D721Med (cell line): ENCODE results near the gene STAT5B.
"Not testable (repeated sequence)": the region's sequence is repeated elsewhere in the genome, so short reads cannot be mapped to it uniquely, and the experiment has no call there.

Source experiments
- DNase-seq: peaks from one replicate; pipeline ENCODE4 v3.0.0; 2011; ENCODE audit warnings: low spot score; ENCODE audit not compliant: insufficient read length
- FAIRE-seq: peaks from 2 replicates; lab custom pipeline; 2011; peaks lifted over from hg19 to GRCh38; lab: Jason Lieb, UNC
- TF ChIP-seq, protein P1 (sequence below): IDR thresholded peaks from 2 replicates; pipeline ENCODE4 v1.5.1; 2012; ENCODE audit warnings: mild to moderate bottlenecking, control low read depth; ENCODE audit not compliant: insufficient read depth; ENCODE audit errors: missing control alignments

Gene STAT5B

DNA sequence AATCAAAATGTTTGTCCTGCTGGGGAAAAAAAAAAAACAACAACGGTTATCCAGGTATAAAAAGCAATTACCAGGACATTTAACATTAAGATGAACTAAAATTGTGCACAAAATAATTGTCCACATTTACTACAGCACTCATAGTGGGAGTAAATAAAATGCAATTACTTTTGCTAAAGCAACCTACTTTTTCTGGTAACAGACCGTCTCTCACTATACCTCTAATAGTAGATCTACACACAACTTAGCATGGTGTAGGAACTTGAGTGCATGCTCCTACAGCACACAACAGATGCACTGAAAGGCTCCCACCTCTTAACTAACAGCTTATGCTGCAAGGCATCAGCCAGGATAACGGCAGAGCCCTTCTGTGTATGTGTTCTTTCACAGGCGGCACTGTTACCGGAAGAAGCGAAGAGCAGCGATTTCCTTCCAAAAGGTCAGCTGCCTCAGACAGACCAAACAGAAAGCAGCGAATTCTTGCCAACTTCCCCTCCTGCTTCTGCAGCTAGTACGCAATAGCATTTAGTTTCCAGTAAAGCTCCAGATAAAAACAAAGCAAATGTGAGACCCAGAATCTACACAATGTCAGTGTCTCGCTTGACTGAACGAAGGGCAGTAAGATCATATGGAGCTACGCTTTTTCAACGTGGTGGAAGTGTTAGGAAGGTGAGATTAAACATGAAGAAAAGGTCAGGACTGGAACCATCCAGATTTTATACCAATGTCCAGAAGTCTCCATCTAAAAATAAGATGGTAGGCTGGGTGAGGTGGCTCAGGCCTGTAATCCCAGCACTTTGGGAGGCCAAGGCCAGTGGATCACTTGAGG is 27.6 kb downstream of the STAT5B start:
- peak; percentile 33 for DNase-seq
- peak; percentile 84 for FAIRE-seq
- TF ChIP-seq, protein P1, sequence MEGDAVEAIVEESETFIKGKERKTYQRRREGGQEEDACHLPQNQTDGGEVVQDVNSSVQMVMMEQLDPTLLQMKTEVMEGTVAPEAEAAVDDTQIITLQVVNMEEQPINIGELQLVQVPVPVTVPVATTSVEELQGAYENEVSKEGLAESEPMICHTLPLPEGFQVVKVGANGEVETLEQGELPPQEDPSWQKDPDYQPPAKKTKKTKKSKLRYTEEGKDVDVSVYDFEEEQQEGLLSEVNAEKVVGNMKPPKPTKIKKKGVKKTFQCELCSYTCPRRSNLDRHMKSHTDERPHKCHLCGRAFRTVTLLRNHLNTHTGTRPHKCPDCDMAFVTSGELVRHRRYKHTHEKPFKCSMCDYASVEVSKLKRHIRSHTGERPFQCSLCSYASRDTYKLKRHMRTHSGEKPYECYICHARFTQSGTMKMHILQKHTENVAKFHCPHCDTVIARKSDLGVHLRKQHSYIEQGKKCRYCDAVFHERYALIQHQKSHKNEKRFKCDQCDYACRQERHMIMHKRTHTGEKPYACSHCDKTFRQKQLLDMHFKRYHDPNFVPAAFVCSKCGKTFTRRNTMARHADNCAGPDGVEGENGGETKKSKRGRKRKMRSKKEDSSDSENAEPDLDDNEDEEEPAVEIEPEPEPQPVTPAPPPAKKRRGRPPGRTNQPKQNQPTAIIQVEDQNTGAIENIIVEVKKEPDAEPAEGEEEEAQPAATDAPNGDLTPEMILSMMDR = no peak

DNA sequence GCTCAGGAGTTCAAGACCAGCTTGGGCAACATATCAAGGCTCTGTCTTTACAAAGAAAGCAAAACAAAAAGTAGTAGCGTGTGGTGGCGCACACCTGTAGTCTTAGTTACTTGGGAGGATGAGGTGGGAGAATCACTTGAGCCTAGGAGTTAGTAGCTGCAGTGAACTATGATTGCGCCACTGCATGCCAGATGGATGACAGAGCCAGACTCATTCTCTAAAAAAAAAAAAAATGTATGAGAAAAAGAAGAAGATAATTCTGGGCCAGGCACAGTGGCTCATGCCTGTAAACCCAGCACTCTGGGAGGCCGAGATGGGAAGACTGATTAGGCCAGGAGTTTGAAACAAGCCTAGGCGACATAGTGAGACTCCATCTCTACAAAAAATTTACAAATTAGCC is 28.5 kb downstream of the STAT5B start:
- DNase-seq (no peak), FAIRE-seq (no peak)
- TF ChIP-seq, protein P1 = no peak

DNA sequence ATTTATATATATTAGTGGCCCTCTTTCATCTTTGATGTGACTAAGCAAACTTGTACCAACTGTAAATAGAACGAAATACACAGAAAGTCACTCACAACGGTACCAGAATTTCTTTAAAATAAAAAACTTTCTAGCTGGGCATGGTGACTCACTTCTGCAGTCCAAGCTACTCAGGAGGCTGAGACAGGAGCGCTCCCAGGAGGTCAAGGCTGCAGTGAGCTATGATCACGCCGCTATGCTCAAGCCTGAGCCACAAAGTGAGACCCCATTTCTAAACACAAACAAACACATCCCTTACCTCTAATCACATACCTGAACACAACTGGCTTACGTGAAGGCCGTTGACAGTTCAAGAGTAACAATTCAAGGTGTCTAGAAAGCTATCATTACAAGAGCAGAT is 29.7 kb downstream of the STAT5B start:
- TF ChIP-seq, protein P1 = no peak
- DNase-seq (no peak), FAIRE-seq (no peak)

DNA sequence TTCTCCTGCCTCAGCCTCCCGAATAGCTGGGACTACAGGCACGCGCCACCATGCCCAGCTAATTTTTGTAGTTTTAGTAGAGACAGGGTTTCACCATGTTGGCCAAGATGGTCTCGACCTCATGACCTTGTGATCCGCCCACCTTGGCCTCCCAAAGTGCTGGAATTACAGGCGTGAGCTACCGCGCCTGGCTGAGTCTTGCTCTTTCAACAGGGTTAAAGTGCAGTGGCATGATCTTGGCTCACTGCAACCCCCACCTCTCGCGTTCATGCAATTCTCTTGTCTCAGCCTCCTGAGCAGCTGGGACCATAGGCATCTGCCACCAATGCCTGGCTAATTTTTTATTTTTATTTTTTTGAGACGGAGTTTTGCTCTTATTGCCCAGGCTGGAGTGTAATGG is 31.0 kb downstream of the STAT5B start:
- not testable (repeated sequence) for DNase-seq, FAIRE-seq

DNA sequence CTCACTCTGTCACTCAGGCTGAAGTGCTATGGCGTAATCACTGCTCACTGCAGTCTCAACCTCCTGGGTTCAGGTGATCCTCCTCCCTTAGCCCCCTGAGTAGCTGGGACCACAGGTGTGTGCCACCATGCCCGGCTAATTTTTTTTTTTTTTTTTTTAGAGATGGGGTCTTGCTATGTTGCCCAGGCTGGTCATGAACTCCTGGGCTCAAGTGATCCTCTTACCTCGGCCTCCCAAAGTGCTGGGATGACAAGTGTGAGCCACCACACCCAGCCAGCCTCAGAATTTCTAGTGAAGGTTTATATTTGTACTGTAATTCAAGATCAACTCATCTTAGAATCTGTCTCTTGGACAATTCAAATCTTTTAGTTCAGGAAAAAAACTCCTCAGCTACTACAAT is 32.1 kb downstream of the STAT5B start:
- FAIRE-seq, DNase-seq: not testable (repeated sequence)

DNA sequence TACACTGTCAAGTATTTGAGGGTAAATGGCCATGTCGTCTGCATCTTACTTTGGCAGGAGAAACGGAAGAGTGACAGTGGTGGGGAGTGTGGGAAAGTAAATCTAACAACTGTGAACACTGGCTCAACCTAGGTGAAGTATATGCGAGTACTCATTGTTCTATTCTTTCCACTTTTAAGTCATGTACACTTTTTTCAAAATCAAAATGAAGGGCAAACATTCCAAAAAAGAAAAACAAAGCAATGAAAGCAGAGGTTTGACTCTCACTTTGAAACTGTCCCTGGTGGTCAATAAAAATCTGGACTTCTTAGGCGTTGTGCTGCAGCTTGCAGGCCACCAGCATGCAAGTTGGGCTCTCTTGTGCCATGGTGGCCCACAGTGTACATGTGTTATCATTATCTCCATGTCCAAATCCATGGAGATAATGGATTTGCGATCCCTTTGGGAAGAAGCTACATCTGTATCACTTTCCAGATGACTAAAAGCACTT is 32.7 kb downstream of the STAT5B start:
- no peak for FAIRE-seq

DNA sequence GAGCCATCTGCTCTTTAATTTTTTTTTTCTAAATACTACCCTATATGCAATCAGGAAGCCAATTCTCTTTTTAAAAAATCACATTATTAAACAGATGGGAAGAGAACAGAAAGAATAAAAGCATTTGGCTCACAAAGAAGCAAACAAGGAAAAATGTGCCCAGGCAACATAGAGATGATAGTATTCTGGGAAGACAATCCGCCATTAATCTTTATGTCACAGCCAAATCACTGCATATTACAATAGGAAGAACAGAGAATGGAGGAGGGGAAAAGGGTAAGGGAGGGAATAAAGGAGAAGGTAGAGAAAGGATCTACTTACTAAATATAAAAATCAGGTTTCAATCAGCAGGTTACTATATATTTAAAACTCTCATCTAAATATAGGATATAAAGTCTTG is 34.3 kb downstream of the STAT5B start:
- FAIRE-seq (no peak), DNase-seq (no peak)
- TF ChIP-seq, protein P1 = no peak

More for the DNA sequence above, 32.7 kb downstream of the STAT5B start:
- TF ChIP-seq, protein P1 = no peak
- no peak for DNase-seq

DNA sequence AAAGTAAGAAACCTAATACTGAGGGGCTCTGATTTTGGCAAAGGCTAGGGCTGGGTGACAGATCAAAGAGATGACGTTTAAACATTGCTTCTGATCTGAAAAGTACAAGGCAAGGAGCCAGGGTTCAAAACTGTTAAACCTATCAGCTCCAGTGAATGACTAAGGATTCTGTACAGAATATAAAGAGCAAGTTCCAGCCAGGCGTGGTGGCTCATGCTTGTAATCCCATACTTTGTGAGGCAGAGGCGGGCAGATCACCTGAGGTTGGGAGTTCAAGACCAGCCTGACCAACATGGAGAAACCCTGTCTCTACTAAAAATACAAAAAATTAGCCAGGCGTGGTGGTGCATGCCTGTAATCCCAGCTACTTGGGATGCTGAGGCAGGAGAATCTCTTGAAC is 35.3 kb downstream of the STAT5B start:
- DNase-seq, FAIRE-seq: not testable (repeated sequence)

DNA sequence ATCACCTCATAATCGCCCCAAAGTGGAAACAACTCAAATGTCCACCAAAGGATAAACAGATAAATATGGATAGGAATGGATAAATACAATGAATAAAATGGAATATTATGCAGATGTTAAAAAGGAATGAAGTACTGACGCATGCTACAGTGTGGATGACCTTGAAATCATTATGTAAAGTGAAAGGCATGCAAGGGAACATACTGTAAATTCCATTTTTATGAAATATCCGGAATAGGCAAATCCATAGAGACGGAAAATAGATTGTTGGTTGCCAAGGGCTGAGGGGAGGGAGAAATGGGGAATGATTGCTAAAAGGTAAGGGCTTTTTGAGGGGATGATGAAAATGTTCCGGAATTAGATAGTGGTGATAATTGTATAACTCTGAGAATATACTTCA is 36.0 kb downstream of the STAT5B start:
- no peak for FAIRE-seq
- TF ChIP-seq, protein P1 = no peak
- DNase-seq = no peak

DNA sequence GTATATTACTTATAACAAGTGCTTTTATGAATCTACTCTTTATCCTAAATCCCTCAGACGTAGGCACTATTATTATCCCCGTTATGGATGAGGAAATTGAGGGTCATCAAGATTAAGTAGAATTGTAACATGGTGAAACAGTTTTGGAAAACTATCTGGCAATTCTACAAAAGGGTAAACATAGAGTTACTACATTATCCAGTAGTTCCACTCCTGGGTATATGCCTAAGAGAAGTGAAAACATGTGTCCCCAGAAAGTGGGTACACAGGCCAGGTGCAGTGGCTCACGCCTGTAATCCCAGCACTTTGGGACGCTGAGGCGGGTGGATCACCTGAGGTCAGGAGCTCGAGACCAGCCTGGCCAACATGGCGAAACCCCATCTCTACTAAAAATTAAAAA is 36.6 kb downstream of the STAT5B start:
- DNase-seq, FAIRE-seq: not testable (repeated sequence)
